ENCODE results near the gene ALCAM.
A peak's percentile ranks its signal among the peaks of the same experiment; 100 is the strongest.
"Not testable (repeated sequence)": the region's sequence is repeated elsewhere in the genome, so short reads cannot be mapped to it uniquely, and the experiment has no call there.

ALCAM gene

GRCh38 chr3:105392598-105392997 lies 25.9 kb downstream of the ALCAM start:
- not testable (repeated sequence) for DNase-seq

- DNase-seq = no peak
Observed at GRCh38 chr3:105394177-105394576, 27.5 kb downstream of the ALCAM start.

DNA sequence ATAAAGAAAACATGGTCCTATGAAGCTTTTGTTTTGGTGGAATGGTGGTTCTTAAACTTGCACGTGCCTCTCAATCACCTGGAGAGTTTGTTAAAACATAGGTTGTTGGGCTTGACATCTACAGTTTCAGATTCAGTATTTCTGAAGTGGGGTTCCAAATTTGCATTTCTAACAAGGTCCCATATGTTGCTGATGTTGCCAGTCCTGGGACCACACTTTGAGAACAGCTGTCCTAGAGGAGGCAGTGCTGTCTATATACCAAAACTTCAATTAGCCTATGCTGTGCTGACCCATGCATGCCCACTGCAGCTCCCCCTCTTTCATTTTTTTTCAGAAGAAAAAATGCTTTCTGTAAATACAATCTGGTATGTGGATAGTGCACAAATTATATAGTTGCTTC lies 31.3 kb downstream of the ALCAM start:
- no peak for DNase-seq

DNA sequence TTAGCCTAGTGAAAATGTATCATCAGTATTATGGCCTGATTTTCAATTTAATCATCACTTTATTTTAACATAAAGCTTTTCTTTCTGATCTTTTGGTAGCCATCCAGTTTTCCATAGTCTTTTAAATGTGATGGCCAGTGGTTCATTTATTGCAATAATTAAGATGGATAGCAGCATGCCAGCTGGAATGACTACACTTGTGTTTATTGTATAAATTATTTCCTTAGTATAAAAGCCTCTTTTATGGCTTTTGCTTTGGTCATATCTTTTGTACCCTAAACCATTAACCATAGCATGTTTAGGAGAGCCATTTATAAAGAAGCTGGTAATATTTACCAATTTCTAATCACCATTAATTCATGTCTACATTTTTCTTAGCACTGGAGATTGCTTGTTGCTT lies 31.7 kb downstream of the ALCAM start:
- DNase-seq = no peak

DNA sequence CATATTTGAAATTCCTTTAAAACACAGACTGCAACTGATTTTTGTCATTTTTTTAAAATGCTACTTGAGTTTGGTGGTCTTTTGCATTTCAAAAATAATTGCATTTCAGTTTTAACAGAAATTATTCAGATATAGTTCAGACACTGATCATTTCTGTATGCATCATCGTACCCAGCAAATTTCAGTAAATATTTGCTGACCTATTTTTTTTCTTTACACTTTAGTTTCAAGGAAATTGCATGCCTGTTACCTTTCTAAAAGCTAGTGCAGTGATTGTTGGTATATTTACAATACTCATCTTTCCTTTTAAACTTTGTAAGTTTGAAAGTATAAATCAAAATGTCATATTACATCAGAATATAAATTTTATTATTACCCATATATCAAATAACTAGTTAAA lies 32.4 kb downstream of the ALCAM start:
- no peak for DNase-seq

- no peak for DNase-seq
Observed at GRCh38 chr3:105399611-105400010, 32.9 kb downstream of the ALCAM start.

DNA sequence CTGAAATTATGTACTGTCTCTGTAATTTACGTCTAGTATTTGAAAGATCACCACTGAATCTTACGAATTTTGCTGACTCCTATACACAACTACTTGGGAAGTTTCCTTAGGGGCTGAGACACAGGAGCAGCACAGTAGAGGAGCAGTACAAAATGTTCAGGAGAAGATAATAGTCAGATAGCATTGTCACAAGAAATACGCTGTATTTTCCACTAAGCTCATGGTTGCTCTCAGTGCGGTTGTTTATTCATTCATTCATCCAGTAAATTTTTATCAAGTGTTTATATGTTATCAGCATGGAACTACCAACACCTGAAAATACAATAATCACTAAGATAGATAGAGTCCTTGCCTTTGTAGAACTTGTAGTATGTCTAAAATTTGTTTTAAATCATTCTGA lies 34.5 kb downstream of the ALCAM start:
- DNase-seq = no peak

DNA sequence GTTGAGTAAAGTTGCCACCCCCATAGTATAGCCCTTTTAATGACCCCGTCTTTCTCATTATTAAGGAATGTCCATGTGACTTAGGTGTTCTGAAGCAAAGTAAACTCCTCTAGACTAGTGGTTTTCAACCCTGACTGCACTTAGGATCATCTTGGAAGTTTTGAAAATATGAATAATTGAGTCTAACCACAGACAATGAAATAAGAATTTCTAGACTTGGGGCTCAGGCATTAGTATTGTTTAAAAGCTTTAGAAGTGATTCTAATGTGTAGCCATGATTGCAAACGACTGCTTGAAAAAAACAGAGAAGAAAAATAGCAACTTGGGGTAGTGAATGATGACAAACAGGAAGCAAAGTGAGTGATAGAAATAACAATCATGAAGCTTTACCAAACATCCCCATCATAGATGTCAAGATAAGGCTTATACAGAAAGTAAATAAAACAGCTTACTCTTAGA lies 35.0 kb downstream of the ALCAM start:
- DNase-seq = no peak

DNA sequence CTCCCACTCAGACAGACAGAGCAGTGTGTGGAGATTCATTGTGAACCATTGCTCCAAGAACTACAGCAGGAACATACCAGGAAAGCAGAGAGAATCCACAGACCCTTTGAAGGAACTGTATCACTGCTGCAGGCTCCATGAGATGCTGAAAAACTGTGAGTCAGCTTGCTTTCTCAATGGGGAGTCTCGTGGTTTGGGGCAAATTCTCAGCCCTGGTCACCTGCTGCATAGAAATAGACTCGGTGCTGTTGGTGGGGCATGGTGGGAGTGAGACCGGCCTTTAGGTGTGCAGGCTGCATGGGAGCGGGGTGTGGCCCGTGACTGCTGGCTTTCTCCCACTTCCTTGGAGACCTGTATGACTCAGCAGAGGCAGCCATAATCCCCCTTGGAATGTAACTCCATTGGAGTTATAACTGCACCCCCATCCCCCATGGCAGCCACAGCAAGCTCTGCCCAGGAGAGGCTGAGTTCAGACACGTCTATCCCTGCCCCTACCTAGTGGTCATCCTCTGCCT lies 35.6 kb downstream of the ALCAM start:
- DNase-seq = no peak

GRCh38 chr3:105403034-105403433 lies 36.3 kb downstream of the ALCAM start:
- not testable (repeated sequence) for DNase-seq

DNA sequence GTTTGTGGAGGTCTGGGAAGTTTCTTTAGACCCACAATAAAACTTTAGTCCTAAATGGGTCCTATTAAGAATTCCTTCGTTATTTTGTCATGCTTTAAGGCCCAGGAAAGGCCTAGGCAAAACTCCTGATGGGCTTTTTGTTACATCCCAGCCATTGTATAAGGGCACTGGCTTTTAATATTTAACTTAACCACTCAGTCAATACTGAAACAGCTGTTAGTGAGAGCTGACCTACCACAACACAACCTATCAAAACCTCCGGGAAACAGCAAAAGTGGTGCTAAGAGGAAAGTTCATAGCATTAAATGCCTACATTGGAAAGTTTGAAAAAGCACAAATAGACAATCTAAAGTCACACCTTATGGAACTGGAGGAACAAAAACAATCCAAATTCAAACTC lies 39.6 kb downstream of the ALCAM start:
- DNase-seq = no peak

DNA sequence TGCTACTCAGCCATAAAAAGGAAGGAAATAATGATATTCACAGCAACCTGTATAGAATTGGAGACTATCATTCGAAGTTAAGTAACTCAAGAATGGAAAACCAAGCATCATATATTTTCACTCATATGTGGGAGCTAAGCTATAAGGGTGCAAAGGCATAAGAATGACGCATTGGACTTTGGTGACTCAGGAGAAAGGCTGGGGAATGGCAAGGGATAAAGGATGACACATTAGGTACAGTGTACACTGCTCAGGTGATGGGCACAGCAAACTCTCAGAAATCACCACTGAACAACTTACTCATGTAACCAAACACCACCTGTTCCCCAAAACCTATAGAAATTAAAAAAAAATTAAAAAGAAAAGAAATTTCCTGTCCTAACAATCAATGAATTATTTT lies 42.7 kb downstream of the ALCAM start:
- DNase-seq = no peak

DNA sequence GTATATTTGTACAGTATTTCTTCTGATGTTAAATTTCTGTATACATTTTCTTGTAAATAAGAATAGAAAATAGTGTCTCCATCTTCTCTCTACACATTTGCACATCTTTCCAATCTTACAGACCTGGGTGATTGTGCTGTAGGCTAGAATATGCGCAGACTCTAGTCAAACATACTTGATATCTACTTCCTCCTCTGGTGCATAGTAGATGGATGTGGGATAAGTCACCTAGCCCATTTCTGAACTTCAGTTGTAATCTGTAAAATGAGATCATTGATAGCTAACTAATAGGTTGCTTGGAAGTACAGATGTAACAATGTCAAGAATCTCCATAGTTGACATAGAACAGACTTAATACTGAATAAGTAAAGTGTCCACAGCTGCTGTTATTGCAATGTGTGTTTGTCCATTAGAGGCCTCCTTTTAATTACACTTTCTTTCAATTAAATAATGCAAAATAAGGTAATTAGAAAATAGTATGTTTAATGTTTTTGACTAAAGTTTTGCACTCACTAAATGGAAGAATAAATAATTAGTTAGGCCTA lies 46.7 kb downstream of the ALCAM start:
- no peak for DNase-seq

DNA sequence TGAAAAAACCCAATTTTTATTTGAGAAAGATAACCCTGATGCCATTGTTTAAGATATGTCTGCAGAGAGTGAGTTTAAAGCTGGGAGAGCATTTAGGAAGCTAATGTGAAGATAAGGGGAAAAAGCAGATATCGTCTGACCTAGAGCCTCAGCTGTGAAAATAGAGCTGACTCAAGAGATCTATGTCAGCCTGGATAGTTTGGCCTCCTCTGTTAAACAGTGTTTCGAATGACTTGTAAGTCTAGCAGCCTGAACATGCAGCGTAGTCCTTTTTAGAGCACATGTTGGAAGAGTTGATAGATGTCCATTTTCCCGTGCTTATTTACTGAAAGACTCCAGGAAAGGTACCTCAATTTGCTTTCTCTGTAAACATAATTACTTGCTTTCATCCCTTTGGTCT lies 48.1 kb downstream of the ALCAM start:
- DNase-seq = no peak

- DNase-seq = no peak
Observed at GRCh38 chr3:105415951-105416350, 49.2 kb downstream of the ALCAM start.

GRCh38 chr3:105417525-105418289 lies 51.0 kb downstream of the ALCAM start:
- peak; percentile 7 for DNase-seq

DNA sequence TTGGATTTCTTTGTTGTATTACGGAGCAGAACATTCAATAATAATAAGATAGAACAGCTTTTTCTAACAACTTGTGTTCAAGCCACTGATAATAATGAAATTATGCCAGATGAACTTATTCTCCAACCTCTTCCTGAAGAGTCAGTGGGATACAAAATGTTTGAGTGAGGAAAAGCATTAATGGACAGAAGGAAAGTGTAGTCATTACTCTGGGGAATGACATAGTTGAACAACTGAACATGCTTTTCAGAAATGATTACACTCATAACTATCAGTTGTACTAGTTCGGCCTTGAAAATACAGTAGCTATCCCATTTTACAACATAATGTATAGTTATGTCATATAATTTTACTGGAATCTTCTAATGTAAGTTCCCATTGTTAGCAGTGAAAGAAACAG lies 55.9 kb downstream of the ALCAM start:
- DNase-seq = no peak

DNA sequence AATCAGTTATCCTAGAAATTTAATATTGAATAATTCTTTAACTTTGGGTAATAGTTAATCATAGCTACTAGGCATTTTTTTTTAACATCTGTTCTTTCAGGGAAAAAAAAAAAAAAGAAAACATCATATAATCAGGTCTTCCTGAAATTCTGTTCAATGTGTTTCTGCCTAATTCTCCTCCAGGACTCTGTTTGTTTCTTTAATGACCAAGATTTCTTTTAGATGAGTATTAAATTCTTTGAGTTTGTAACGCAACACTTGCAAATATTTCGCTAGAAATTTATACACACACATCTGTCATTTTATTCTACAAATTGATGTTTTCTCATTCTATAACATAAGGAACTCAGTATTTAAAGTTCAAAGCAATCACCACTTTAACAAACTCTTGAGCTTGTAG lies 56.7 kb downstream of the ALCAM start:
- DNase-seq = no peak

GRCh38 chr3:105424412-105425152 lies 57.9 kb downstream of the ALCAM start:
- no peak for DNase-seq

GRCh38 chr3:105425153-105425502 lies 58.4 kb downstream of the ALCAM start:
- DNase-seq = no peak

DNA sequence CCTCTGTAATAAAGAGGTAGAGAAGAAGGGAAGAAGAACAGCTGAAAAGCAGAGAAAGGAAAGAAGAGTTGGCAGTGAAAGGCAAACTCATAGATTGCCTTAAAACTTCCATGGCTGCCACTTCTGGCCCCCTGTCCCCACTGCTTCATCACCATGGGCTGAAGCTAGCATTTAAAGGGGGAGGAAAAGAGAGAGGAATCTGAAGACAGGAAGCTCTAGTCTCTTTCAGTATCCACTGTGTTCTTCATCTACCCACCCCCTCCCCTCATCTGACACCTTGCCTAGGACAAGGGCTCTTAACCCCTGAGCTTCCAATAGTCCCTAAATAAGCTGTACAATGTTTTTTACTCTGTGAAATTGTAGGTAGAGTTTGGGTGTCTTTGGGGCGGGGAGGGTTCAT lies 60.6 kb downstream of the ALCAM start:
- no peak for DNase-seq

DNA sequence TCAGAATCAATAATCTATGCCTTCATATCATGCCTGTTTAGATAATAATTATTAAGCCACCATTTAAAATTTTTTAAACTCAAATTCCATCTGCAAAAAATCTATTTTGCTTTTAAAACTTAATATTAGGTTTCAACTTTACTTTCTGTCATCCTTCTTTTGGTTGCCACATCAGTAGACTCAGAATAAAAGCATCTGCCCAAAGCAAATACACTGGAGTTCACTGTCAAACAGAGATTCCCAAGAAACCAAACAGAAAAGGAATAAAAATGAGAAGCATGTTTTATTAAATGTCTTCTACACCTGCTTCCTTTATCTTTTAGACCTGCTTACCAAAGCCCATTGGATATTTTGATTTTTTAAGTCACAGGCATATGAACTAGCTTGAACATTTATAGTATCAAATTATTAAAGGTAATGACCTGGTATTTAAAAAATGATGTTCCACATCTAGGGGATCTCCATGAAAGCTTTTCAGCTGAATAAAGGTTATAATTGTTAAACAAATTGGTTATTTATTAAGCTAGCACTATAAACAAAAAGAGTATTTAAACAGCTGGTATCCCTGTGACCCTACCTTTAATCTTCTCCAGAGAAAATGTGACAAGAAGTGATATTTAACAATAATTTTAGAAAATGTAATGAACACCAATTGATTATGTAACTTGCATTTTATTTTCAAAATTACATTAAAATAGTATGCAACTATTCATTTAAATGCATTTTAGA lies 62.5 kb downstream of the ALCAM start:
- no peak for DNase-seq

GRCh38 chr3:105430455-105430854 lies 63.7 kb downstream of the ALCAM start:
- DNase-seq = peak; percentile 43
